Limb (tissue), 2 donors: Measurements from ENCODE around the gene TCF23.
"Not testable (repeated sequence)": the region's sequence is repeated elsewhere in the genome, so short reads cannot be mapped to it uniquely, and the experiment has no call there.

Experiments
- DNase-seq, 2 donors: peaks; one replicate each; pipeline ENCODE4 v3.0.0-alpha.2; 2016; ENCODE audit errors: extremely low spot score in 2 of 2

Gene TCF23

DNA sequence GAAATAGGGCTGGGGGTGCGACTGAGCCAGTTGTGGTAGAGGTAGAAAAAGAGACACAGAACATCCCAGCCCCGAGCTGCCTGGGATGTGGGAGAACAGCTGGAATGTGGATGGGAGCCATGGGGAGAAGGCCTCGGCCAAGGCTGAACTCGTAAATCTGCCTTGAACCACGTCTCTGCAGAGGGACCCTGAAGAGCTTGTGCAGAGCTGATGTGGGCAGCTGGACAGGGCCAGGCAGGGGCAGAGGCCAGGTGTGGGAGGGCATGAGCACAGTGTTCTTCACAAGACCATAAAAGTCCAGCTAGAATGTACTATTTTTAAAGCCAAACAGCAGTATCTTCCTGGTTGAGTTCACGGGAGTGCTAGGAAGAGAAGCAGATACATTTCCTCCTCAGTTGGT lies 5.7 kb downstream of the TCF23 start:
- no peak for DNase-seq

- DNase-seq: no peak
These were observed 6.3 kb downstream of the TCF23 start for GRCh38 chr2:27155069-27155520.

DNA sequence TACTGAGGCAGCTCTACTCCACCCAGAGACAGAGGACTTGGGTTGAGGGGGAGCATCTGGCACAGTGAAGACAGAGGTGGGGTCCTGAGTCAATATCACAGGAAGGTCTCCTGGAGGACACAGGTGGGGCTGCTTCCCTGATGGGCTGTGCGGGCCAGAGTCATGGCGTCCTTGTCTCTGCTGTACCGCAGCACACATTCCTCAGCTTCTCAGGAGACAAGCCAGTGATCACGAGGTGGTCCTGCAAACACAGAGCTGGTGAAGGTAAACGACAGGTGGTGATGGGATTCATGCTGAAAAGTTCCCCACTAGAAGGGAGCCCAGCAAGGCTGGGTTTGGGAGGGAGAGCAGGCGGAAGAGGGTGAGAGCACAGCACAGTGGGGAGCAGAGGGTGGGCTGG lies 9.7 kb downstream of the TCF23 start:
- DNase-seq: no peak

GRCh38 chr2:27159271-27159670 lies 10.5 kb downstream of the TCF23 start:
- no peak for DNase-seq

DNA sequence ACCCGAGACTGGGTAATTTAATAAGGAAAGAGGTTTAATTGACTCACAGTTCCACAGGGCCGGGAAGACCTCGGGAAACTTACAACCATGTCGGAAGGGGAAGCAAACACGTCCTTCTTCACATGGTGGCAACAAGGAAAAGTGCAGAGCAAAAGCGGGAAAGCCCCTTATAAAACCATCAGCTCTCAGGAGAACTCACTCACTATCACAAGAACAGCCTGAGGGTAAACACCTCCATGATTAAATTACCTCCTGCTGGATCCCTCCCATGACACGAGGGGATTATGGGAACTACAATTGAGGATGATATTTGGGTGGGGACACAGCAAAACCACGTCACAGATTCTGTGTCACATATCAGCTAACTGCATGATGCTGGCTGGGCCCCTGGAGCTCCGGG lies 11.4 kb downstream of the TCF23 start:
- DNase-seq: no peak

DNA sequence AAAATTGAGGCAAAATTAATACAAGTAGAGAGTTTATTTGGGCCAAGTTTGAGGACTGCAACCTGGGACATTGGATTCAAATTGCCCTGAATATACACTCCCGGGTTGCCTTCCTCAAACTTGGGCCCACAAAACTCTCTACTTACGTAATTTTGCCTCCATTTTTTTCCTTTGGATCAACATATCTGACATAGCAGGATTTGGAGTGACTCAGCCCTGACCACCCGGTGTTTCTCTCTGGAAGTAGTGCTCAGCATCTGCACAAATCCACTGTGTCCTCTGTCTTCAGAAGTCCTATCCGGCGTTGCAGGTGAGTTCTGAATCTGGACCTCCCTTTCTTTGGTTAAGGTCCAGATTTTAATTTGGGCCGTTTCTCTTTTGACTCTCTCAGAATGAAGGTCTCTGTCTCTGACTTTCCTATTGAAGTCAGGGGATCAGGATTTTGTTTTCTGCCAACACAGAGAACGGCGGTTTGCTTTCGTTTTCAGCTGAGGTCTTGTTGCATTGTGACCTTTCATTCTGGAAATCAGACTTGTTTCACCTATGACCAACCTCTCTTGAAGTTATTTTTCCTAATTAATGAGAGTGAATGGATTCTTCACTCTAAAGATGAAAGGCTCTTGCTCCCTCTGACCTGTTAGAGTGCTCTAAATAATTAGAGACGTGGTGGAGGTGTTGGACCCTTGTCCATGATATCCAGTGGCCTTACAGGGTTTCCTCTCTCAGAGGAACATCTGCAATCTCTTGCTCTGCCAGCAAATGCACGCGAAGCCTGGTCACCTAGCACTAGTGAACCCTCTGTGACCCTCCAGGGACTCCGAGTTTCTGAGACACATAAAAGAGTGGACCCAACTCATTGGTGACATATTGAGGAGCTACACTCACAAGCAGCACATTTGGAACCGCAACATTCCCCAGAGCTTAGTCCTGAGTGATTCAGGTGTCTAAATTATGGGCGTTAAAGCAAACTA lies 13.6 kb downstream of the TCF23 start:
- DNase-seq: no peak

- no peak for DNase-seq
These were observed 16.4 kb downstream of the TCF23 start for GRCh38 chr2:27164960-27165763.

DNA sequence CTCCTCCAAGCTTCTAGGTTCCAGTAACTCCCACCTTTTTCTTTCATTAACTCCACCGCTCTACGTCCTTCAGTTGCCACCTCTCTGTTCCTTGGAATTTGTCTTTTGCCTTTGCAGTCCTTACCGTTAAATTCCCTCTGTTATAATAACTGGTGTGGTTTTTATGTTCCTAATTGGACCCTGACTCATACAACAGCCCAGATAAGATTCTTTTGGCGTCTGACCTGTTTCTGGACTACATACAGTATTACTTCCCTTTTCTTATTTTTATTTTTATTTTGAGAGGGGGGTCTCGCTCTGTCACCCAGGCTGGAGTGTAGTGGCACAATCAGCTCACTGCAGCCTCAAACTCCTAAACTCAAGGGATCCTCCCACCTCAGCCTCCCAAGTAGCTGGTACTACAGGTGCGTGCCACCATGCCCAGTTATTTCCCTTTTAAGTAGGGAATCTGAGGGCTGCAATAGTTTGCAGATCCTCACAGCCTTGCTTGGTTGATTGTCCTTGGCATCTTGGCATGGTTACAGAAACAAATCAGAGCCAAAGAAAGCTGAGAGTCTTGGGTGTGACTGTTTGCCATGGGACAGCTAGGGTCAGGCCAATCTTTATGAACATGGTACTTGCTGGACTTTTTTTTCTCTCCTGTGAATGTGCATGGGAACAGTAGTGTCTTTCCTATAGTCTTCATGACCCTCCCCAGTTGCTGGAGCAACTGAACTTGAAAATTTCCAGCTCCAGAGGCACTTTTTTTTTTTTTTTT lies 22.0 kb downstream of the TCF23 start:
- DNase-seq: no peak

GRCh38 chr2:27171351-27171848 lies 22.6 kb downstream of the TCF23 start:
- DNase-seq: no peak

DNA sequence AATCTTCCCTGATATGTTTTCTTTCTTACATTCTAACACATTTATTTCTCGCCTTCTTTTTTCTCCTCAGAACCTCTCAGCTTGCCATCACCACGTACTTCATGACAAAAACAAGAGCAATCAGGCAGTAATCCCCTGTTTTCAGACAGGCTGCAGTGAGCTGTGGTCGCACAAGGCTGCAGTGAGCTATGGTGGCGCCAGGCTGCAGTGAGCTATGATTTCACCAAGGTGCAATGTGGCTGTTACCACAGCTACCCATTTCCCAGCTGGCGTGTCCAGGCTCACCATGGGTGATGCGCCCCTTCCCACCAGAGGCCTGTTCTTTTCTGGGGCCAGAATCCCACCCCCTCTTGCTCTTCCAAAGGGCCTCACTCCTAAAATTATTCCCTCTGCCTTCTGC lies 25.8 kb downstream of the TCF23 start:
- no peak for DNase-seq

DNA sequence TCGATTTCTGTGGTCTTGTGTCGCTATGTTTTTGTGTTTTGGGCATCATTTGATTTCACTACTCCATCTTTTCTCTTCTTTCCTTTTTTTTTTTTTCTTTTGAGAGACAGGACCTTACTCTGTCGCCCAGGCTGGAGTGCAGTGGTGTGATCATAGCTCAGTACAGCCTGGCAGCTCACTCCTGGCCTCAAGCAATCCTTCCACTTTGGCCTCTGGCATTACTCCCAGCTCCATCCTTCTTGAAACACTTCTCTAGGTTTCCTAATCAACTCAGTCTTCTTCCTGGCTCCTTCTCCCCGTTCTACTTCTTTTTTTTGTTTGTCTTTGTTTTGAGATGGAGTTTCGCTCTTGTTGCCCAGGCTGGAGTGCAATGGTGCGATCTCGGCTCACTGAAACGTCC lies 26.5 kb downstream of the TCF23 start:
- no peak for DNase-seq

- not testable (repeated sequence) for DNase-seq
These were observed 27.0 kb downstream of the TCF23 start for GRCh38 chr2:27175781-27176180.

DNA sequence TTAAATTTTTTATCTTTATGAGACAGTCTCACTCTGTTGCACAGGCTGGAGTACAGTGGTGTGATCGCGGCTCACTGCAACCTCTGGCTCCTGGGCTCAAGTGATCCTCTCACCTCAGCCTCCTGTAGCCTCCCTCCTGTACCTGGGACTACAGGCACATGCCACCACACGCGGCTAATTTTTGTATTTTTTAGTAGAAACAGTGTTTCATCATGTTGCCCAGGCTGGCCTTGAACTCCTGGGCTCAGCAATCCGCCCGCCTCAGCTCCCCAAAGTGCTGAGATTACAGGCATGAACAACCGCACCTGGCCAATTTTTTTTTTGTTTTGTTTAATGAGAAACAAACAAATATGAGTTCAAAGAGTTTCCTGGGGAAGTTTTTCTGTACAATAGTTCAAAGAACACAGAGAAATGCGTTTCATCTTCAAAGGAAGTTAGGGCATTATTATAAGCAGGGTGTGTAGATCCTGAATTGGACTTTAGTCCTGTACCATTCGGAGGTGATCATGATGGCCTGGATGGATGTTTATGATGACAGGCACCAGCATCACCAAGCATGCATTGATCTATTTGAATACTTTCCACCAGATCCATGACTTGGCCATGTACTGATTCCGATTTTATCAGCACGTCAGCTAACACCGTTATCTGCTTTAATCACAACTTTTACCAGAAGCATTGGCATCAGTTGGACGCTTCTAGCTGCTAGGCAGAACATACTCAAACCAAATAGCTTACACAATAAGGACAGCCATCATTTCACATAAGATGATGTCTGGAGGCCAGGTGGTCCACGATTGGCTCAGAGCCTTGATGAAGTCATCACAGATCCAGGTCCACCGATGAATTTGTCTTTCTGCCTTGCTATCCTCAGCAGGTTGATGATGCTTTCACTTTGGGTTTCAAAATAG lies 28.9 kb downstream of the TCF23 start:
- no peak for DNase-seq

GRCh38 chr2:27178469-27178868 lies 29.7 kb downstream of the TCF23 start:
- no peak for DNase-seq

- no peak for DNase-seq
These were observed 30.7 kb downstream of the TCF23 start for GRCh38 chr2:27179344-27180000.

GRCh38 chr2:27182346-27182745 lies 33.5 kb downstream of the TCF23 start:
- no peak for DNase-seq

DNA sequence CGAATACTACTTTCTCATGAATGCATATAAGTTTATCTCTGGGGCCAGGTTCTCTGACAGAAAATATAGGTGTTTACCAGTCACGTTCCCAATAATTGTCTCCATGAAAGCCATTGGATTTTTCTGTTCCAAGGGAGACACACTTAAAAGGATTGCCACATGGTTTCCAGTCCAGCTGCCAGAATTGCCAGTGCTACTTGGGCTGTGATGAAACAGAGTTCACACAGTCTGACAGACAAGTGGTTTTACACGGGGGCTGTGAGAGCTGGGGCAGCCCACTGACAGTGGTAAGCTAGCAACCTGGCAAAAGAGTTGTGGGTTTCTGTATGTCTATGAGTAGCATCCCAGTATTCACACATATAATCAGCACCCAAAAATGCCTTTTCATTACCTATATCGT lies 35.3 kb downstream of the TCF23 start:
- no peak for DNase-seq

DNA sequence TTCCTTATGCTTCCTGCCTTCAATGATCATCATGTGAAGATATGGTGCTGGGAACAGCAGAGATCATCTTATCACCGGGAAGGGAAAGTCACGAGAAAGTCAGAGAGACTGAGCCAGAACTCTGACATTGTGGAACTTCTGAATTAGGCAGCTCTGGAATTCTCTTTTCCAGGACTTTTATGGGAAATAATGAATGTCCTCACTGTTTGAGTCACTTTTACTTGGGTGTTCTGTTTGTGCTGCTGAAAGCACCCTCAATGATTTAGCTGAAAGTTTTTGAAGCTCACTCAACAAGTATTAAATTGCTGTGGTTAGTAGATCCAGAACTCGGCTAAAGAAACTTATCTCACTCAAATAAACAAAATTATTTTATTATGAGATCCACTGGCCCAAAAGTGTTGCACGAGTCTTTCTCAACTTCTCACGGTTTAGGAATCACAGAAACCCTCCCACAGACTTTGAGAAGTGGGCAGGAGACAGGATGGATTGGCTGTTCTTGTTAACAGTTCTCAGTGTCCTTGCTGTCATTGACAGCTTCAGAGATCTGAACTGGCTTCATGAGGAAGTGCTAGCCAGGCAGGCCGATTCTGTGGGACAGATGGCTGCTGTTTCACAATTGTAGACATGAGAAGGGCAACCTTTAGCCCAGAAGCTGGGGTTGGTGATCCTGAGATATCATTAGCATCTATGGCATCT lies 36.7 kb downstream of the TCF23 start:
- DNase-seq: no peak

DNA sequence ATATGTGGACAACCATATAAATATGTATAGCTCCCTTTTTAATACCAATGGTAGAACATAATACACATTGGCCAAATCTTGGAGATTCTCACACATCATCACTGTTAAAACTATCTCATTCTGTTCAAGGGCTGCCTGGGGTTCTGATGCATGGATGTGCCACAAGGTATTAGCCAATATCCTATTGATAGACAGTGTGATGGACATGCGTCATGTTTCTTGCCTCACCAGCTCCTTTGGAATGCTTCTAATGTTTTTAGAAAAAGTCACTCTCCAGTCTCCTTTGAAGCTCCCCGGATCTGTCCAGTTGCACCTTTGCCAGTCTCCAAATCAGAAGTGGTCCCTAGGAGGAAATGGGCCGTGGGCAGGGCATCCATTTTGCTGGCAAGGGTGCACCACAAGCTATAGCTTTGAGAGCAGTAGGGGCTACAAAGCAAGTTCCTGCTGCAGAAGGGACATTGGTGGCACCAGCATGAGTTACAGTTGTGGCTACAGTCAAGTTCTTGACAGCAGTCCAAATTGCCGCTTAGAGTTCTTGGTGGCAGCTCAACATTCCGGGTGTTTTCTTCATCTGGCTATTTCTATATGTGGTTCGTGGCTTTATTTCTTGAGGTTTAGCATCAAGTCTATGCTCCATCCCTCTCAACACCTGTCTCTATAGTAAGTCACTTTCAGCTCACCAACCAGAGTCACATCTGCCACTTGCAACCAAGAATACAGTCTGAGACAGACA lies 38.0 kb downstream of the TCF23 start:
- no peak for DNase-seq
